Measurements from ENCODE around the gene MTAP. TPM values are rescaled to one million over a fixed set of nuclear protein-coding genes. Genes with fewer than 3 reads are reported as not detected.

The MTAP gene
- total RNA-seq, 1 donor from 2014 or later: 42.5 TPM

GRCh38 chr9:21866302-21866701 is 63.9 kb downstream of the MTAP start:
- H3K9me3 Mint-ChIP-seq (ENCODE audit: unreplicated experiment): peaks cover 3% of the 10 kb centered on the region
- no peaks in the 10 kb centered on the region for H3K27me3 Mint-ChIP-seq (ENCODE audit: unreplicated experiment)
- peaks cover 39% of the 10 kb centered on the region for H3K36me3 Mint-ChIP-seq (ENCODE audit: unreplicated experiment)
- TF ChIP-seq CTCF (IDR thresholded peaks at IDR 0.05): no peak
- no peaks in the 10 kb centered on the region for H3K4me1 Mint-ChIP-seq (ENCODE audit: unreplicated experiment)
- H3K27ac Mint-ChIP-seq (ENCODE audit: unreplicated experiment): no peak overlapping the region
- no peak overlapping the region for H3K4me3 Mint-ChIP-seq (ENCODE audit: unreplicated experiment)
- no peak for DNase-seq (ENCODE audit: extremely low spot score, unreplicated experiment)

- DNase-seq (ENCODE audit: extremely low spot score, unreplicated experiment): no peak
- no peak for TF ChIP-seq CTCF (IDR thresholded peaks at IDR 0.05)
- H3K4me1 Mint-ChIP-seq (ENCODE audit: unreplicated experiment): peaks cover 14% of the 10 kb centered on the region
- no peak overlapping the region for H3K27ac Mint-ChIP-seq (ENCODE audit: unreplicated experiment)
- H3K36me3 Mint-ChIP-seq (ENCODE audit: unreplicated experiment): peaks cover 22% of the 10 kb centered on the region
- H3K9me3 Mint-ChIP-seq (ENCODE audit: unreplicated experiment): peaks cover 6% of the 10 kb centered on the region
- H3K4me3 Mint-ChIP-seq (ENCODE audit: unreplicated experiment): no peak overlapping the region
- H3K27me3 Mint-ChIP-seq (ENCODE audit: unreplicated experiment): no peaks in the 10 kb centered on the region
Measured at GRCh38 chr9:21871256-21871975, 69.0 kb downstream of the MTAP start.

GRCh38 chr9:21872696-21873095 is 70.3 kb downstream of the MTAP start:
- Mint-ChIP-seq H3K36me3 (ENCODE audit: unreplicated experiment) (peaks cover 16% of the 10 kb centered on the region), H3K9me3 (ENCODE audit: unreplicated experiment) (peaks cover 11% of the 10 kb centered on the region), H3K4me3 (ENCODE audit: unreplicated experiment) (no peak overlapping the region), H3K27me3 (ENCODE audit: unreplicated experiment) (no peaks in the 10 kb centered on the region), H3K27ac (ENCODE audit: unreplicated experiment) (no peak overlapping the region), H3K4me1 (ENCODE audit: unreplicated experiment) (peaks cover 14% of the 10 kb centered on the region)
- DNase-seq (ENCODE audit: extremely low spot score, unreplicated experiment): no peak
- no peak for TF ChIP-seq CTCF (IDR thresholded peaks at IDR 0.05)

GRCh38 chr9:21873540-21874221 is 71.2 kb downstream of the MTAP start:
- Mint-ChIP-seq H3K27me3 (ENCODE audit: unreplicated experiment) (no peaks in the 10 kb centered on the region), H3K4me3 (ENCODE audit: unreplicated experiment) (no peak overlapping the region), H3K4me1 (ENCODE audit: unreplicated experiment) (peaks cover 14% of the 10 kb centered on the region), H3K9me3 (ENCODE audit: unreplicated experiment) (peaks cover 13% of the 10 kb centered on the region), H3K27ac (ENCODE audit: unreplicated experiment) (no peak overlapping the region), H3K36me3 (ENCODE audit: unreplicated experiment) (peaks cover 18% of the 10 kb centered on the region)
- TF ChIP-seq CTCF (IDR thresholded peaks at IDR 0.05): no peak
- no peak for DNase-seq (ENCODE audit: extremely low spot score, unreplicated experiment)

- Mint-ChIP-seq H3K4me3 (ENCODE audit: unreplicated experiment) (no peak overlapping the region), H3K4me1 (ENCODE audit: unreplicated experiment) (peaks cover 14% of the 10 kb centered on the region), H3K9me3 (ENCODE audit: unreplicated experiment) (peaks cover 29% of the 10 kb centered on the region), H3K27me3 (ENCODE audit: unreplicated experiment) (no peaks in the 10 kb centered on the region), H3K36me3 (ENCODE audit: unreplicated experiment) (peaks cover 38% of the 10 kb centered on the region), H3K27ac (ENCODE audit: unreplicated experiment) (no peak overlapping the region)
- TF ChIP-seq CTCF (IDR thresholded peaks at IDR 0.05): no peak
- no peak for DNase-seq (ENCODE audit: extremely low spot score, unreplicated experiment)
Measured at GRCh38 chr9:21875893-21876292, 73.5 kb downstream of the MTAP start.
